ENCODE data around the gene HS3ST4.

The HS3ST4 gene

GRCh38 chr16:25707553-25707952, 15.8 kb downstream of the HS3ST4 start:
- no peak for DNase-seq (ENCODE audit: low read depth, low spot score)
- TF ChIP-seq CTCF (IDR thresholded peaks at IDR 0.05; ENCODE audit: low read depth, low read length) = no peak
- H3K4me3 ChIP-seq (ENCODE audit: low read depth, low read length) = no peak overlapping the region
- in situ Hi-C loops (cut with HindIII; ENCODE audit: low sequenced_read_pairs) = no loop called here

GRCh38 chr16:25707982-25708583, 16.3 kb downstream of the HS3ST4 start:
- in situ Hi-C loops (cut with HindIII; ENCODE audit: low sequenced_read_pairs) = no loop called here
- TF ChIP-seq CTCF (IDR thresholded peaks at IDR 0.05; ENCODE audit: low read depth, low read length) = no peak
- no peak for DNase-seq (ENCODE audit: low read depth, low spot score)
- no peak overlapping the region for H3K4me3 ChIP-seq (ENCODE audit: low read depth, low read length)

- no peak for DNase-seq (ENCODE audit: low read depth, low spot score)
- in situ Hi-C loops (cut with HindIII; ENCODE audit: low sequenced_read_pairs) = no loop called here
- no peak overlapping the region for H3K4me3 ChIP-seq (ENCODE audit: low read depth, low read length)
- TF ChIP-seq CTCF (IDR thresholded peaks at IDR 0.05; ENCODE audit: low read depth, low read length) = no peak
These were observed 17.5 kb downstream of the HS3ST4 start for GRCh38 chr16:25709213-25709612.

- no peak overlapping the region for H3K4me3 ChIP-seq (ENCODE audit: low read depth, low read length)
- in situ Hi-C loops (cut with HindIII; ENCODE audit: low sequenced_read_pairs) = no loop called here
These were observed 22.2 kb downstream of the HS3ST4 start for GRCh38 chr16:25713785-25714570.

GRCh38 chr16:25716186-25716585, 24.4 kb downstream of the HS3ST4 start:
- no peak for DNase-seq (ENCODE audit: low read depth, low spot score)
- in situ Hi-C loops (cut with HindIII; ENCODE audit: low sequenced_read_pairs) = no loop called here
- no peak for TF ChIP-seq CTCF (IDR thresholded peaks at IDR 0.05; ENCODE audit: low read depth, low read length)
- no peak overlapping the region for H3K4me3 ChIP-seq (ENCODE audit: low read depth, low read length)

More at GRCh38 chr16:25713785-25714570, 22.2 kb downstream of the HS3ST4 start:
- no peak for DNase-seq (ENCODE audit: low read depth, low spot score)
- no peak for TF ChIP-seq CTCF (IDR thresholded peaks at IDR 0.05; ENCODE audit: low read depth, low read length)

- TF ChIP-seq CTCF (IDR thresholded peaks at IDR 0.05; ENCODE audit: low read depth, low read length) = no peak
- in situ Hi-C loops (cut with HindIII; ENCODE audit: low sequenced_read_pairs) = no loop called here
- DNase-seq (ENCODE audit: low read depth, low spot score) = no peak
- H3K4me3 ChIP-seq (ENCODE audit: low read depth, low read length) = no peak overlapping the region
These were observed 29.7 kb downstream of the HS3ST4 start for GRCh38 chr16:25721439-25721838.

Data from astrocyte of the spinal cord (primary cell).